ENCODE data around the gene NCOR1.
"Not testable (repeated sequence)": the region's sequence is repeated elsewhere in the genome, so short reads cannot be mapped to it uniquely, and the experiment has no call there.

The NCOR1 gene

GRCh38 chr17:16085066-16085699, 130.2 kb downstream of the NCOR1 start:
- DNase-seq, result no peak

- DNase-seq, result no peak
Measured at GRCh38 chr17:16083223-16083622, 132.1 kb downstream of the NCOR1 start.

- no peak for DNase-seq
Measured at GRCh38 chr17:16081507-16082087, 133.7 kb downstream of the NCOR1 start.

GRCh38 chr17:16080366-16080765, 135.0 kb downstream of the NCOR1 start:
- DNase-seq, result no peak

DNA sequence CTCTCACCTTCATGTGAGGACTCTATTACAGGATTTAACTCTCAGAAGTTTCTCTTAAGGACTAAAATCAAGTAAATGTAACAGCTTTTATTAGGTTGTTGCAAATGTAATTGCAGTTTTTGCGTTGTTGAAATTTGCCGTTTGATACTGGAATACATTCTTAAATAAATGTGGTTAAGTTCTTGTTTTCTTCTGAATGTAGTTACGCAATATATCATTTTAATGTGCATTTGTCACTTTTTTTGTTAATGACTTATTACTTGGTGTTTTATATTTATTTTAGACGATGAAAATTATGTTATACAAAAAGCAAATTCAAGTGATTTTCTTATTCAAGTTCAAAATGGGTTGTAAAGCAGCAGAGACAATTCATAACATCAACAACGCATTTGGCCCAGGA, 139.4 kb downstream of the NCOR1 start:
- no peak for DNase-seq

DNA sequence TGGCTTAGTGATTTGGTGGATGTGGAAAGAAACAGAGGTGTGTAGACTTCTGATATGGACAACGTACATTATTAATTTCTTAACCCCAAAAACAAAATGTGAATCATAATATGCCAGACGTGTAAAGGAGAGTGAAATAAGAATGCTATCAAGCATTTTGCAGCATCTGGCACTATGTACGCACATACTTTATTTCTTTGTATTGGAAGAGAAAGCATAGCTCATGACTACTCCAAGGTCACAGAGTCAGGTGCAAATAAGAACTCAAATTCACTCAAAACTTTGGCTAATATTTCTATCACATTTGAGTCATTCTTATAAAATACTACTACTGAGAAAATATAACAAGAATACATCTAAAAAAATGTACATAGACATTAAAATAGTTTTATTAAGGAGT, 140.9 kb downstream of the NCOR1 start:
- no peak for DNase-seq

- no peak for DNase-seq
Measured at GRCh38 chr17:16073845-16074244, 141.5 kb downstream of the NCOR1 start.

GRCh38 chr17:16072031-16072430, 143.3 kb downstream of the NCOR1 start:
- DNase-seq, result no peak

- no peak for DNase-seq
Measured at GRCh38 chr17:16068323-16068722, 147.0 kb downstream of the NCOR1 start.

DNA sequence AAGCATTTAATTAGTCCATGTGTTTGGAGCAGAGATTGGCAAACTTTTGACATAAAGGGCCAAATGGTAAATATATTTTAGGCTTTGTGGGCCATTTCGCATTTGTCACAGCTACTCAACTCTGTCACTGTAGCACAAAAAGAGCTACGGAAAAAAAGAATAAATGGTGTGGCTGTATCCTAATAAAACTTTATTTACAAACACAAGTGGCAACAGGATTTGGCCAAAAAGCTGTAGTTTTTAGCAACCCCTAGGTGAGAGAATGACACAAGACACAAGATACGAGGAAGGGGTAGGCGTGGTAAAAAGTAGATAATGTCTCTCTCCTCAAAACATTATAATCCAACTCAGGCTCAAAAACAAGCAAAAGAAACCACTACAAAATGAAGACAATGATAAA, 149.2 kb downstream of the NCOR1 start:
- DNase-seq, result no peak

- DNase-seq, result no peak
Measured at GRCh38 chr17:16061631-16062030, 153.7 kb downstream of the NCOR1 start.

DNA sequence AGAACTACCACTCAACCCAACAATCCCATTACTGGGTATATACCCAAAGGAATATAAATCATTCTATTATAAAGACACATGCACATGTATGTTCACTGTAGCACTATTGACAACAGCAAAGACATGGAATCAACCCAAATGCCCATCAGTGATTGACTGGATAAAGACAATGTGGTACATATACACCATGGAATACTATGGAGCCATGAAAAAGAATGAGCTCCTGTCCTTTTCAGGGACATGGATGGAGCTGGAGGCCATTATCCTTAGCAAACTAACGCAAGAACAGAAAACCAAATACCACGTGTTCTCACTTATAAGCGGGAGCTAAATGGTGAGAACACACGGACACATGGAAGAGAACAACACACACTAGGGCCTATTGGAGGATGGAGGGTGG, 160.2 kb downstream of the NCOR1 start:
- DNase-seq, result not testable (repeated sequence)

DNA sequence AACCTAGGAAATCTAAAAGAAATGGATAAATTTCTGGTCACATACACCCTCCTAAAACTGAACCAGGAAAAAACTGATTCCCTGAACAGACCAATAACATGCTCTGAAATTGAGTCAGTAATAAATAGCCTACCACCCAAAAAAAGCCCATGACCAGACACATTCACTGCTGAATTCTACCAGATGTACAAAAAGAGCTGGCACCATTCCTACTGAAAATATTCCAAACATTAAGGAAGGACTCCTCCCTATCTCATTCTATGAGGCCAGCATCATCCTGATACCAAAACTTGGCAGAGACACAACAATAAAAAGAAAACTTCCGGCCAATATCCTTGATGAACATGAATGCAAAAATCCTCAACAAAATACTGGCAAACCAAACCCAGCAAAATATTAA, 162.8 kb downstream of the NCOR1 start:
- DNase-seq, result no peak

DNA sequence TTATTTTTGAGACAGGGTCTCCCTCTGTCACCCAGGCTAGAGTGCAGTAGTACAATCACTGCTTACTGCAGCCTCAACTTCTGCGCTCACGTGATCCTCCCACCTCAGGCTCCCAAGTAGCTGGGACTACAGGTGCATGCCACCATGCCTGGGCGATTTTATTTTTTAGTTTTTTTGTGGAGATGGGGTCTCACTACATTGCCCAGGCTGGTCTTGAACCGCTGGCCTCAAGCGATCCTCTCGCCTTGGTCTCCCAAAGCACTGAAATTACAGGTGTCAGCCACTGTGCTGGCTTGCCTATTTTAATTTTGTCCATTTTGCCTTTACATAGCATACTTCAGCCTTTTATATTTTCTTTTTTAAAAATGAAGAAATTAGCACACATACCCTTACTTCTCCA, 164.5 kb downstream of the NCOR1 start:
- DNase-seq, result no peak

DNA sequence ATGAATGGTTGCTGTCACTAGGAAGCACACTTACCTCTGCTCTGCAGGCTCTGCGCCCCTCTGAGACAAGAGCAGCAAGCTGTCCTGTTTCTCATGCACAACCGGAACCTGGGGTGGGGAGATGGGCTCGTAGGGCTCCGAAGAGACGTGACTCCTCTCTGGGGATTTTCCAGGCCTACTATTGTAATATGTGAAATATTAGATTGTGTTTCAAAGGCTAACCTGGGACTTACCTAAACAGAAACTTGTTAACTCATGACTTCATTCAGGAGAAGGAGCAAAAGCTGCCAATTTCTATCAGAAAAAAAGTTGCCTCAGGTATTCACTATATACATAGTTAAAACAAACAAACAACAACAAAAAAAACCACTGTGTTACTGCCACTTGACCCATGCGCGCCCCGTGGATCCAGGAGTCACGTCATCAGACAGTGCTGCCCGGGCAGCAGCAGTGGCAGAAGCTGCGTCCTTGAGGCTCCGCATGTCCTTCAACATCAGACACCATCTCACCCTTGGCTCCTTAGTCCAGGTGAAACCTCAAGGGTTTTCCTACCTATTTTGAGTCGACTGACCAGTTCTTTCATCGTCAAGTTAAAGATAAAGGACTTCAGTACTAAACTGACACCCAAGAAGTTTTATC, 166.4 kb downstream of the NCOR1 start:
- DNase-seq, result no peak

DNA sequence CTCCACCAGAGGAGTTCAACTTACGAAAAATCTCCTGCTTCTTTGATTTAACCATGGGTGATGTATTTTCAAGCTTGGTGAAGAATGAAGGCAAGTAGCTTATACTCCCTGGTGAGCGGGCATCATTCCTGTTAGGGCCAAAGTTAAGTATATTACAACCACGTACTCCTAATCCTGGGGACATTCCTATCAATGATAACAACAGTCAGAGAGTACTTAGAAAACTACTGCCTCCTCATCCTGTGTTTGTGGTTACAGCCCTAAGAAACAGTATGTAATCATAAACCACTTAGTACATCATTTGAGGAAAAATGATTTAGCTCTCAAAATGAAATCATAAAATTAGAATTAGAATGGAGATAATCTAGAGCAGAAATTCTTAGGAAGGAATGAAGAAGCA, 168.4 kb downstream of the NCOR1 start:
- no peak for DNase-seq

DNA sequence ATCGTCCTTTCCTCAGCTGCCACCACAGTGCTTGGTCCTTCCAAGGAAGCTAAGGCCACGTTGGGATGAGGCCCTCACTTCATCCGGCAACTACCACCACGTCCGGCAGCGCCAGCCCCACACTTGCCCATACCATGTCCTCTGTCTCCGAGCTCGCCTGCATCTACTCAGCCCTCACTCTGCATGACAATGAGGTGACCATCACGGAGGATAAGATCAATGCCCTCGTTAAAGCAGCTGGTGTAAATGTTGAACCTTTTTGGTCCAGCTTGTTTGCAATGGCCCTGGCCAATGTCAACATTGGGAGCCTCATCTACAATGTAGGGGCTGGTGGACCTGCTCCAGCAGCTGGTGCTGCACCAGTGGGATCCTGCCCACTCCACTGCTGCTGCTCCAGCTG, 170.8 kb downstream of the NCOR1 start:
- no peak for DNase-seq

DNA sequence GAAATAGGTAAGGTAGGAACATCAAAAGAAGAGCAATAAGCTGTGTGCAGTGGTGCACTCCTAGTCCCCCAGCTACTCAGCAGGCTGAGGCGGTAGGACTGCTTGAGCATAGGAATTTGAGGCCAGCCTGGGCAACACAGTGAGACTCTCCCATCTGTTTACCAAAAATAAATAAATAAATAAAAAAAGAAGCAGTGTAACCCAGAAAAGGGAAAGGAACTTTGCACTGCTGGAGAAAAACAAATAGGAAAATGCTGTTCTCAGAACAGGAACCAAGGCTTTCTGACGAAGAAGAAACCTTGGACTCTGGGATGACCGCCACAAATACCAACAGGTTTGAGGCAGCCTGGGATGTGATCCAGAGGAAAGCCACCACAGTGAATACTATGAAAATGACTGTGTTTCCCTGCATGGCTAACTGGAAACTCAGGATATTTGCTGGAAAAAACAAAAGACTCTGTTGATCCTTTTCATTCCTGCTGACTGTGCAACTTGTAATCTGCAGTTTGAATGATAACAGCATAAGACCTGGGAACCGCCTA, 174.6 kb downstream of the NCOR1 start:
- DNase-seq, result no peak

DNA sequence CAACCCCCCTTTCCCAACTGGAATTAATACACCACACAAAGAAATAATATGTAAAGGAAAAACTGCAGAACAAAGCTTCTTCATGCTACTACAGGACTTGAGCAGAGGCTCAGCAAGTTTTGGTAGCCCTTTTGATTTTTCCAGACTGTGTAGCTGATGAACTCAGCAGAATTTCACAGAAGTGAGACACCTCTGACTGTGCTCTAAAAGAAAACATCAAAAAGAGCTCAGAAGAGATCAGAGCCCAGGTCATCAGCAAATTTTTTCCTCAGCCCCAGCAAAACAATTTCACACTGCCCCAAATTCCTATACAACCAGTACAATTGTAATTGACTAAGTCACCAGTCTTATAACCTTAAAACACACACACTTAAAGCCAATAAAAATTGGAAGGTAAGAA, 177.7 kb downstream of the NCOR1 start:
- no peak for DNase-seq

DNA sequence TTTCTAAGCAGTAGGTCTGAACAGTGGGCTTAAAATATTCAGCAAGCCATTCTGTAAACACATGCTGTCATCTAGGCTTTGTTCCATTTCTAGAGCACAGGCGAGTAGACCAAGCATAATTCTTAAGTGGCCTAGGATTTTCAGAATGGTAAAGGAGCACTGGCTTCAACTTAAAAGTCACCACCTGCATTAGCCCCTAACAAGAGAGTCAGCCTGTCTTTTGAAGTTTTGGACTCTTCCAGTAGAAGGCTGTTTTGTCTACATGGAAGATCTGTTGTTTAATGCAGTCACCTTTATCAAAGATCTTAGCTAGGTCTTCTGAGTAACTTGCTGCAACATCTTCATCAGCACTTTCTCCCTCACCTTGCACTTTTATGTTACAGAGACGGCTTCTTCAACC, 179.1 kb downstream of the NCOR1 start:
- no peak for DNase-seq

DNA sequence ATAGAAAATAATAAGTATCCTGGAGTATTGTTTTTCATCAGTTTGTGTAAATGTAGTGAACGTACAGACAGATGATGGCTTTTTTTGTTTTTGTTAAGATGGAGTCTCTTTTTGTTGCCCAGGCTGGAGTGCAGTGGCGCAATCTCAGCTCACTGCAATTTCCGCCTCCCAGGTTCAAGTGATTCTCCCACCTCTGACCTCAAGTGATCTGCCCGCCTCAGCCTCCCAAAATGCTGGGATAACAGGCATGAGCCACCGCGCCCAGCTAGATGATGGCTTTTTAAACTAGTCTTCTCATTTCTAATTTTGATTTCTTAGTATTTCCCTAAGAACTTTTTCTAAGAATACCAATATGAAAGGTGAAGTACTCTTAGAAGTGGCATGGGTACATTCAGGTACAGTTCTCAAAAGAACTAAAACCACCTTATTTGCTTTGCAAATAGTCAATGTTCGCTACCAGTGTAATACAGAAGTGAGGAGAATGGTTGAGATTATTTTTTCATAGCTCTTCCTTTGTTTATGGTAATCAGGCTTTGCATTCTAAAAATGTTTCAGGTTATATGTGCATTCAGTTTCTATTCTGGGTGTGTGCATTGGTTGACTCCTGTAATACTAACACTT, 181.5 kb downstream of the NCOR1 start:
- DNase-seq, result no peak

DNA sequence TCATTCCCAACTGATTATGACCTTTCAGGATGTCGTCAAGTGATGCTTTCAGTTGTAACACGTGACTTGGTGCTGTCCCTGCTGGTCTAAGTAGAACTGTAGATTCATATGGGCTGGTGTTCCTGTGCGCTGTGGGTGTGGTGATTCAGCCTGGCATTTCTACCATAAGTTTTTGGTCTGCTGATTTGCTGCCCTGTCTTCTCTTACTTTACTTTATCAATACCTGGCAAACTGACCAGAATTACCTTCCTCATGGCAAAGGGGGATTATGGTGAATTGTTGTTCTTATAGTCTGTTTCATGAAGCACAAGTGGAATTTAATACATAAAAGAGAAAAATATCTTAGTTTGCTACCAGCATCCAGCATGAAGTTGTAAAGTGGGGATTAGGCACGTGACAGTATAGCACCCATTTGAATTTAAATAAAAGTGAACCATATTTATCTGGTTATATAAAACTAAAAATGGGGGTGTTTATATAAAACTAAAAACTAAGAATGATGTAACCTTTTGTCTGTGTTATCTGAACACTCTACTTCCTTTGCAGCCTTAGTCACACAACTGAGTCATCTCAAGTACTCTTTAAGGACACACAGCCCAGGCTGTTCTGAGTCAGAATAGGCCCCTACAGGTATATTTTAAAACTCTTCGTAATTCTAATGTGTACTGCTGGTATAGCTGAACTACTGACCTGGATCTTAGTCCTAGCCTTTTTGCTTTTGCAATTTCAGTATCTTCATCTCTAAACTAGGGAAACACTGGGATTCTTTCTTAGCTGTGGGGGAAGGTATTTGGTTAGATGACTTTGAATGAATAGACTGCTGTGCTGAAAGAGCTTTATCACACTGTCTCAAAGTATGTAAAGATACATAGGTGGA, 187.4 kb downstream of the NCOR1 start:
- no peak for DNase-seq

GRCh38 chr17:16026895-16027294, 188.4 kb downstream of the NCOR1 start:
- DNase-seq, result no peak

All from CD4-positive, alpha-beta T cell treated with Interferon gamma for 1 hour (primary cell).